ENCODE data around the gene ST7L. TPM values are rescaled to one million over a fixed set of nuclear protein-coding genes. Genes with fewer than 3 reads are reported as not detected.

ST7L gene
- total RNA-seq, 1 experiment from 2014 or later, result 13.6 TPM

- no peak for TF ChIP-seq CTCF (IDR thresholded peaks at IDR 0.05; ENCODE audit: insufficient read depth in 1 of 2, low read depth in 1 of 2, low read length in 1 of 2, severe bottlenecking in 1 of 2, unreplicated experiment in 1 of 2)
- Histone ChIP-seq H3K36me3 (ENCODE audit: control insufficient read depth, insufficient read depth, low read length) (no peaks in the 10 kb centered on the region), H3K4me3 (ENCODE audit: low read depth, low read length) (no peak overlapping the region), H3K4me1 (no peaks in the 10 kb centered on the region), H3K9me3 (no peaks in the 10 kb centered on the region), H3K27me3 (replicated peaks; ENCODE audit: control insufficient read depth, insufficient read depth, low read length) (no peaks in the 10 kb centered on the region)
- intact Hi-C loops (cut with micrococcal nuclease; ENCODE audit: unreplicated experiment), result loop anchor here (2.0 kb wide), 1 partner anchor 51 kb away; no protein-coding TSS in a partner anchor
- no peak for DNase-seq
- Mint-ChIP-seq H3K27me3 (ENCODE audit: insufficient read depth, unreplicated experiment) (peaks cover under 1% of the 10 kb centered on the region), H3K9me3 (ENCODE audit: unreplicated experiment) (no peaks in the 10 kb centered on the region), H3K4me1 (ENCODE audit: low read depth, unreplicated experiment) (no peaks in the 10 kb centered on the region), H3K36me3 (ENCODE audit: insufficient read depth, unreplicated experiment) (no peaks in the 10 kb centered on the region), H3K27ac (ENCODE audit: unreplicated experiment) (no peak overlapping the region), H3K4me3 (ENCODE audit: unreplicated experiment) (no peak overlapping the region)
- ChIA-PET CTCF (no interaction called here), POLR2A (no interaction called here)
- no TSS peak for BruUV-seq (replicated peaks)
Measured at GRCh38 chr1:112515311-112516009, 103.5 kb downstream of the ST7L start.

GRCh38 chr1:112514901-112515300 is 104.0 kb downstream of the ST7L start:
- no peak overlapping the region for H3K27ac Mint-ChIP-seq (ENCODE audit: unreplicated experiment)
- DNase-seq, result no peak
- BruUV-seq (replicated peaks), result no TSS peak
- no peak for TF ChIP-seq CTCF (IDR thresholded peaks at IDR 0.05; ENCODE audit: insufficient read depth in 1 of 2, low read depth in 1 of 2, low read length in 1 of 2, severe bottlenecking in 1 of 2, unreplicated experiment in 1 of 2)
- H3K36me3 Mint-ChIP-seq (ENCODE audit: insufficient read depth, unreplicated experiment), result no peaks in the 10 kb centered on the region
- no peaks in the 10 kb centered on the region for H3K4me1 Mint-ChIP-seq (ENCODE audit: low read depth, unreplicated experiment)
- H3K4me3 Mint-ChIP-seq (ENCODE audit: unreplicated experiment), result no peak overlapping the region
- CTCF ChIA-PET, result no interaction called here
- POLR2A ChIA-PET, result no interaction called here
- Histone ChIP-seq H3K4me3 (ENCODE audit: low read depth, low read length) (no peak overlapping the region), H3K4me1 (no peaks in the 10 kb centered on the region), H3K36me3 (ENCODE audit: control insufficient read depth, insufficient read depth, low read length) (no peaks in the 10 kb centered on the region), H3K9me3 (no peaks in the 10 kb centered on the region), H3K27me3 (replicated peaks; ENCODE audit: control insufficient read depth, insufficient read depth, low read length) (no peaks in the 10 kb centered on the region)
- peaks cover 6% of the 10 kb centered on the region for H3K27me3 Mint-ChIP-seq (ENCODE audit: insufficient read depth, unreplicated experiment)
- H3K9me3 Mint-ChIP-seq (ENCODE audit: unreplicated experiment), result no peaks in the 10 kb centered on the region
- intact Hi-C loops (cut with micrococcal nuclease; ENCODE audit: unreplicated experiment), result no loop called here

GRCh38 chr1:112513112-112513870 is 105.7 kb downstream of the ST7L start:
- H3K27me3 ChIP-seq (replicated peaks; ENCODE audit: control insufficient read depth, insufficient read depth, low read length), result no peaks in the 10 kb centered on the region
- ChIA-PET CTCF (no interaction called here), POLR2A (no interaction called here)

More at GRCh38 chr1:112513112-112513870, 105.7 kb downstream of the ST7L start:
- H3K4me3 Mint-ChIP-seq (ENCODE audit: unreplicated experiment), result no peak overlapping the region
- no peaks in the 10 kb centered on the region for H3K36me3 Mint-ChIP-seq (ENCODE audit: insufficient read depth, unreplicated experiment)
- no peaks in the 10 kb centered on the region for H3K4me1 Mint-ChIP-seq (ENCODE audit: low read depth, unreplicated experiment)
- H3K27ac Mint-ChIP-seq (ENCODE audit: unreplicated experiment), result no peak overlapping the region
- no peak overlapping the region for H3K4me3 ChIP-seq (ENCODE audit: low read depth, low read length)
- H3K9me3 ChIP-seq, result no peaks in the 10 kb centered on the region
- peaks cover 8% of the 10 kb centered on the region for H3K27me3 Mint-ChIP-seq (ENCODE audit: insufficient read depth, unreplicated experiment)
- intact Hi-C loops (cut with micrococcal nuclease; ENCODE audit: unreplicated experiment), result no loop called here
- H3K9me3 Mint-ChIP-seq (ENCODE audit: unreplicated experiment), result no peaks in the 10 kb centered on the region
- no TSS peak for BruUV-seq (replicated peaks)
- no peaks in the 10 kb centered on the region for H3K36me3 ChIP-seq (ENCODE audit: control insufficient read depth, insufficient read depth, low read length)
- H3K4me1 ChIP-seq, result no peaks in the 10 kb centered on the region
- no peak for TF ChIP-seq CTCF (IDR thresholded peaks at IDR 0.05; ENCODE audit: insufficient read depth in 1 of 2, low read depth in 1 of 2, low read length in 1 of 2, severe bottlenecking in 1 of 2, unreplicated experiment in 1 of 2)
- no peak for DNase-seq

Measured in Caco-2 (cell line).